Vagina (tissue), 2 donors: ENCODE results near the gene KIF16B.

Experiments used
- CTCF ChIP-seq, 3 experiments: fragments of 450-650 bp in 2 of 3; fragments of 200-600 bp in 1 of 3; sonication (generic) in 1 of 3; IDR thresholded peaks; one replicate each; pipeline ENCODE4 v1.5.1; 2017 to 2019; ENCODE audit warnings: antibody characterized with exemption in 3 of 3, mild to moderate bottlenecking in 2 of 3, moderate library complexity in 2 of 3
- POLR2A ChIP-seq, 2 donors: fragments of 450-650 bp; IDR thresholded peaks; one replicate each; pipeline ENCODE4 v1.6.1; 2017; ENCODE audit warnings: antibody characterized with exemption in 2 of 2, mild to moderate bottlenecking in 2 of 2, moderate library complexity in 2 of 2
- POLR2AphosphoS5 ChIP-seq, 2 donors: sonication (generic); formaldehyde crosslinking; IDR thresholded peaks; one replicate each; pipeline ENCODE4 v1.9.0; 2017; ENCODE audit warnings: antibody characterized with exemption in 2 of 2, mild to moderate bottlenecking in 2 of 2, low read depth in 1 of 2; ENCODE audit not compliant: insufficient read depth in 1 of 2

GRCh38 chr20:16313917-16314316, 259.3 kb downstream of the KIF16B start:
- TF ChIP-seq CTCF (IDR thresholded peaks at IDR 0.05) (no peak), POLR2AphosphoS5 (IDR thresholded peaks at IDR 0.05; ENCODE audit: insufficient read depth in 1 of 2, low read depth in 1 of 2) (no peak), POLR2A (IDR thresholded peaks at IDR 0.05) (no peak)
